ENCODE measurements around the gene SERPINA9.
"Not testable (repeated sequence)": the region's sequence is repeated elsewhere in the genome, so short reads cannot be mapped to it uniquely, and the experiment has no call there.

Gene SERPINA9

GRCh38 chr14:94421316-94421715 lies 54.7 kb downstream of the SERPINA9 start:
- no peak for DNase-seq

GRCh38 chr14:94417497-94418205 lies 58.3 kb downstream of the SERPINA9 start:
- not testable (repeated sequence) for DNase-seq

All from CD4-positive, alpha-beta T cell treated with Interleukin-4 for 4 hours (primary cell).